ENCODE results near the gene FCN3.

- no peak for TF ChIP-seq EP300 (IDR thresholded peaks at IDR 0.05)
- TF ChIP-seq, protein P1, sequence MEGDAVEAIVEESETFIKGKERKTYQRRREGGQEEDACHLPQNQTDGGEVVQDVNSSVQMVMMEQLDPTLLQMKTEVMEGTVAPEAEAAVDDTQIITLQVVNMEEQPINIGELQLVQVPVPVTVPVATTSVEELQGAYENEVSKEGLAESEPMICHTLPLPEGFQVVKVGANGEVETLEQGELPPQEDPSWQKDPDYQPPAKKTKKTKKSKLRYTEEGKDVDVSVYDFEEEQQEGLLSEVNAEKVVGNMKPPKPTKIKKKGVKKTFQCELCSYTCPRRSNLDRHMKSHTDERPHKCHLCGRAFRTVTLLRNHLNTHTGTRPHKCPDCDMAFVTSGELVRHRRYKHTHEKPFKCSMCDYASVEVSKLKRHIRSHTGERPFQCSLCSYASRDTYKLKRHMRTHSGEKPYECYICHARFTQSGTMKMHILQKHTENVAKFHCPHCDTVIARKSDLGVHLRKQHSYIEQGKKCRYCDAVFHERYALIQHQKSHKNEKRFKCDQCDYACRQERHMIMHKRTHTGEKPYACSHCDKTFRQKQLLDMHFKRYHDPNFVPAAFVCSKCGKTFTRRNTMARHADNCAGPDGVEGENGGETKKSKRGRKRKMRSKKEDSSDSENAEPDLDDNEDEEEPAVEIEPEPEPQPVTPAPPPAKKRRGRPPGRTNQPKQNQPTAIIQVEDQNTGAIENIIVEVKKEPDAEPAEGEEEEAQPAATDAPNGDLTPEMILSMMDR (IDR thresholded peaks at IDR 0.05) = no peak
Measured at GRCh38 chr1:27397110-27397509, 22.5 kb upstream of the FCN3 start.

Data from ovary (tissue), 3 donors.